A549 (cell line): ENCODE data around the gene SMCR8.

Experiments used
- CEBPB ChIP-seq, 2 experiments: fragments of >200 bp in 1 of 2; sonication (Bioruptor Twin) in 1 of 2; formaldehyde crosslinking in 1 of 2; IDR thresholded peaks; 2 replicates each; pipeline ENCODE4 v1.6.1; 2012 to 2016
- SREBF2 ChIP-seq: fragments of 450-650 bp; IDR thresholded peaks from 2 replicates; pipeline ENCODE4 v1.6.1; 2014; ENCODE audit warnings: mild to moderate bottlenecking, moderate library complexity
- TF ChIP-seq, protein P1 (sequence below): fragments of >200 bp; sonication (Bioruptor Twin); formaldehyde crosslinking; IDR thresholded peaks from 3 replicates; pipeline ENCODE4 v1.5.1; 2016

DNA sequence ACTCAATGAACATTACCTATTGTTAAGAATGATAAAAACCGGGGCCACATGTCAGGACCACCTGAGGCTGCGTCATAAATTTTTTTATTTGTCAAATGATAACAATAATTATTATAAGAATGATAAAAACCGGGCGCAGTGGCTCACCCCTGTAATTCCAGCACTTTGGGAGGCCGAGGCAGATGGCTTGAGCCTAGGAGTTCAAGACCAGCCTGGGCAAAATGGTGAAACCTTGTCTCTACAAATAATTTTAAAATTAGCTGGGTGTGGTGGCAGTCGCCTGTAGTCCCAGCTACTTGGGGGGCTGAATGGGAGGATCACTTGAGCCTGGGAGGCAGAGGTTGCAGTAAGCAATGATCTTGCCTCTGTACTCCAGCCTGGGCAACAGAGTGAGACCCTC, 49.1 kb downstream of the SMCR8 start:
- TF ChIP-seq, protein P1, sequence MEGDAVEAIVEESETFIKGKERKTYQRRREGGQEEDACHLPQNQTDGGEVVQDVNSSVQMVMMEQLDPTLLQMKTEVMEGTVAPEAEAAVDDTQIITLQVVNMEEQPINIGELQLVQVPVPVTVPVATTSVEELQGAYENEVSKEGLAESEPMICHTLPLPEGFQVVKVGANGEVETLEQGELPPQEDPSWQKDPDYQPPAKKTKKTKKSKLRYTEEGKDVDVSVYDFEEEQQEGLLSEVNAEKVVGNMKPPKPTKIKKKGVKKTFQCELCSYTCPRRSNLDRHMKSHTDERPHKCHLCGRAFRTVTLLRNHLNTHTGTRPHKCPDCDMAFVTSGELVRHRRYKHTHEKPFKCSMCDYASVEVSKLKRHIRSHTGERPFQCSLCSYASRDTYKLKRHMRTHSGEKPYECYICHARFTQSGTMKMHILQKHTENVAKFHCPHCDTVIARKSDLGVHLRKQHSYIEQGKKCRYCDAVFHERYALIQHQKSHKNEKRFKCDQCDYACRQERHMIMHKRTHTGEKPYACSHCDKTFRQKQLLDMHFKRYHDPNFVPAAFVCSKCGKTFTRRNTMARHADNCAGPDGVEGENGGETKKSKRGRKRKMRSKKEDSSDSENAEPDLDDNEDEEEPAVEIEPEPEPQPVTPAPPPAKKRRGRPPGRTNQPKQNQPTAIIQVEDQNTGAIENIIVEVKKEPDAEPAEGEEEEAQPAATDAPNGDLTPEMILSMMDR, result no peak
- TF ChIP-seq CEBPB (IDR thresholded peaks at IDR 0.05), result no peak
- TF ChIP-seq SREBF2, result no peak
